HepG2 (cell line): Measurements from ENCODE around the gene TRA2B. TPM values are rescaled to one million over a fixed set of nuclear protein-coding genes. Genes with fewer than 3 reads are reported as not detected.
A peak's percentile ranks its signal among the peaks of the same experiment; 100 is the strongest.

Experiments used
- ATAC-seq: fragments of 200-7000 bp; cut with Tn5 transposase; 3 replicates; pipeline ENCODE4 v1.9.1; 2020; ENCODE audit warnings: mild to moderate bottlenecking, moderate library complexity
- BruUV-seq: library from RNA; stranded (reverse); fragments of 400-500 nt; replicated peaks from 2 replicates; lab custom pipeline; 2021; lab: Mats Ljungman, UMichigan
- CTCF ChIA-PET: fragments of 300-600 bp; formaldehyde crosslinking; extraction: SDS; loops from one replicate; lab custom pipeline; 2021; ENCODE audit warnings: low total read pairs, inconsistent platforms, low intra/inter-chr PET ratio; lab: Yijun Ruan, JAX
- POLR2A ChIA-PET: fragments of 350-600 bp; sonication (Branson Sonifier 250); formaldehyde crosslinking; loops from one replicate; lab custom pipeline; 2020; ENCODE audit warnings: antibody characterized with exemption, inconsistent platforms; lab: Yijun Ruan, JAX
- DNase-seq: peaks from one replicate; pipeline ENCODE4 v3.0.0-alpha.2; 2015; ENCODE audit warnings: low spot score
- FAIRE-seq: peaks from 3 replicates; lab custom pipeline; 2011; peaks lifted over from hg19 to GRCh38; lab: Jason Lieb, UNC
- H2AFZ ChIP-seq: one replicate; pipeline ENCODE4 v1.6.1; 2011; ENCODE audit warnings: low read length, inconsistent platforms
- H3K27ac ChIP-seq: fragments of 300-600 bp; 3 replicates; pipeline ENCODE4 v1.8.0; 2011; ENCODE audit warnings: mixed run types, mild to moderate bottlenecking, mixed read lengths, low read length, inconsistent platforms; ENCODE audit not compliant: insufficient read depth; ENCODE audit errors: extremely low read length
- H3K27me3 ChIP-seq, 2 experiments: fragments of 200-600 bp in 1 of 2; 2 replicates in 1 of 2; 3 replicates in 1 of 2; pipeline versions ENCODE4 v1.6.0 to v1.8.0; 2011; ENCODE audit warnings: low read length in 2 of 2, mild to moderate bottlenecking in 2 of 2, moderate library complexity in 2 of 2, inconsistent platforms in 1 of 2; ENCODE audit not compliant: insufficient read depth in 2 of 2, control insufficient read depth in 1 of 2
- H3K36me3 ChIP-seq, 2 experiments: fragments of 200-600 bp in 1 of 2; replicated peaks in 1 of 2; 2 replicates in 1 of 2; 3 replicates in 1 of 2; pipeline versions ENCODE4 v1.5.1 to v1.8.0; 2011; ENCODE audit warnings: low read length in 2 of 2, inconsistent platforms in 1 of 2; ENCODE audit not compliant: insufficient read depth in 2 of 2, control insufficient read depth in 1 of 2
- H3K4me1 ChIP-seq: 2 replicates; pipeline ENCODE4 v1.5.1; 2012; ENCODE audit warnings: low read length, inconsistent platforms; ENCODE audit not compliant: insufficient read depth
- H3K4me2 ChIP-seq: 2 replicates; pipeline ENCODE4 v1.6.0; 2011; ENCODE audit warnings: low read depth, low read length, inconsistent platforms
- H3K4me3 ChIP-seq, 3 experiments: fragments of 200-600 bp in 1 of 3; sonication (generic), shearing (Covaris generic) in 1 of 3; replicated peaks in 1 of 3; 2 replicates each; pipeline ENCODE4 v1.5.1; 2011 to 2016; ENCODE audit warnings: low read length in 3 of 3, inconsistent platforms in 2 of 3, low read depth in 2 of 3, mild to moderate bottlenecking in 2 of 3, control low read depth in 1 of 3, mixed read lengths in 1 of 3; ENCODE audit not compliant: insufficient read depth in 1 of 3
- H3K79me2 ChIP-seq: one replicate; pipeline ENCODE4 v1.6.1; 2011; ENCODE audit warnings: low read length, inconsistent platforms; ENCODE audit not compliant: insufficient read depth
- H3K9ac ChIP-seq: 2 replicates; pipeline ENCODE4 v1.6.0; 2011; ENCODE audit warnings: mild to moderate bottlenecking, low read depth, low read length, inconsistent platforms; ENCODE audit not compliant: insufficient read depth
- H3K9me3 ChIP-seq: 2 replicates; pipeline ENCODE4 v1.5.1; 2012; ENCODE audit warnings: mild to moderate bottlenecking, low read length
- H4K20me1 ChIP-seq: 2 replicates; pipeline ENCODE4 v1.6.0; 2011; ENCODE audit warnings: inconsistent platforms, mild to moderate bottlenecking, low read length, moderate library complexity; ENCODE audit not compliant: insufficient read depth
- CEBPB ChIP-seq: IDR thresholded peaks from 2 replicates; pipeline ENCODE4 v1.6.1; 2011; ENCODE audit warnings: low read depth, low read length, improper control_type of control experiment, borderline replicate concordance
- CEBPG ChIP-seq: IDR thresholded peaks from 2 replicates; pipeline ENCODE4 v1.6.1; 2016
- EZH2 ChIP-seq: conservative IDR thresholded peaks from 2 replicates; pipeline ENCODE4 v1.6.1; 2012; ENCODE audit warnings: mild to moderate bottlenecking, low read depth, low read length, moderate library complexity
- FOXO1 ChIP-seq: sonication (generic); formaldehyde crosslinking; IDR thresholded peaks from 2 replicates; pipeline ENCODE4 v1.4.0; 2020; ENCODE audit warnings: missing genetic modification reagents
- HOXA7 ChIP-seq: sonication (generic); formaldehyde crosslinking; IDR thresholded peaks from 2 replicates; pipeline ENCODE4 v1.8.1; 2022; ENCODE audit warnings: mild to moderate bottlenecking, missing genetic modification reagents, moderate library complexity
- THYN1 ChIP-seq: sonication (generic); formaldehyde crosslinking; IDR thresholded peaks from 2 replicates; pipeline ENCODE4 v1.8.1; 2023; ENCODE audit warnings: low read depth, mild to moderate bottlenecking, moderate library complexity, missing genetic modification reagents, borderline replicate concordance
- ZNF589 ChIP-seq: sonication (generic); formaldehyde crosslinking; conservative IDR thresholded peaks from 2 replicates; pipeline ENCODE4 v1.8.0; 2022; ENCODE audit warnings: mild to moderate bottlenecking, moderate library complexity, missing genetic modification reagents
- in situ Hi-C: cut with HindIII; loops from 2 replicates; pipeline ENCODE4 v1.10.0; 2017; ENCODE audit warnings: low pct_unique_long_range_greater_than_20kb; ENCODE audit not compliant: extremely low pct_ligation_motif_present
- intact Hi-C: fragments of 100-400 bp; cut with micrococcal nuclease; formaldehyde crosslinking; loops from one replicate; pipeline ENCODE4 v1.10.0; 2022; ENCODE audit not compliant: unreplicated experiment
- polyA plus RNA-seq, 8 experiments: library from polyadenylated mRNA; depleted of rRNA in 3 of 8; stranded (reverse) in 7 of 8; unstranded in 1 of 8; fragments of >200 nt; fragmentation: Illumina TruSeq in 4 of 8; extraction: Trizol in 4 of 8; gene quantifications; 2 replicates each; pipeline versions ENCODE4 v1.2.1 to v1.2.3, GENCODE V29; 2011 to 2016; ENCODE audit warnings: low read depth in 4 of 8, missing spikeins in 1 of 8, mixed read lengths in 1 of 8; ENCODE audit not compliant: insufficient read depth in 1 of 8
- total RNA-seq, 5 experiments: library from RNA; depleted of rRNA; stranded (reverse); fragments of >200 nt; fragmentation: Illumina TruSeq; extraction: Trizol; gene quantifications; 2 replicates each; pipeline ENCODE4 v1.2.3, GENCODE V29; 2016; ENCODE audit warnings: low read depth in 1 of 5
- TF ChIP-seq, protein P1 (sequence below), 2 experiments: sonication (generic) in 1 of 2; formaldehyde crosslinking in 1 of 2; IDR thresholded peaks; 2 replicates each; pipeline versions ENCODE4 v1.4.0 to v1.6.1; 2016 to 2020; ENCODE audit warnings: borderline replicate concordance in 1 of 2, low read depth in 1 of 2, mild to moderate bottlenecking in 1 of 2, missing genetic modification reagents in 1 of 2

The TRA2B gene
- total and polyA plus RNA-seq, 2 of the 13 experiments (the other 11 are each of a cell fraction or from before 2014, with no cell fraction given), result 105 to 241 TPM

DNA sequence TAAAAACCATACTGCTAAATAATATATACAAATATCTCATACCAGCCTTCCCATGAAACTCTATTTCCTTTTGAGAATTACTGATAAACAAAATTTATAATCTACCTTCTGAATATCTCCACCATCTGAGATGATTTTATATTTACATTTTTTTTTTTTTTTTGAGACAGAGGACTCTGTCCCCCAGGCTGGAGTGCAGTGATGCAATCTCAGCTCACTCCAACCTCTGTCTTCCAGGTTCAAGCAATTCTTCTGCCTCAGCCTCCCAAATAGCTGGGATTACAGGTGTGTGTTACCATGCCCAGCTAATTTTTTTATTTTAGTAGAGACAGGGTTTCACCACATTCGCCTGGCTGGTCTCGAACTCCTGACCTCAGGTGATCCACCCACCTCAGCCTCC lies 70.2 kb downstream of the TRA2B start (continued):
- TF ChIP-seq, protein P1, sequence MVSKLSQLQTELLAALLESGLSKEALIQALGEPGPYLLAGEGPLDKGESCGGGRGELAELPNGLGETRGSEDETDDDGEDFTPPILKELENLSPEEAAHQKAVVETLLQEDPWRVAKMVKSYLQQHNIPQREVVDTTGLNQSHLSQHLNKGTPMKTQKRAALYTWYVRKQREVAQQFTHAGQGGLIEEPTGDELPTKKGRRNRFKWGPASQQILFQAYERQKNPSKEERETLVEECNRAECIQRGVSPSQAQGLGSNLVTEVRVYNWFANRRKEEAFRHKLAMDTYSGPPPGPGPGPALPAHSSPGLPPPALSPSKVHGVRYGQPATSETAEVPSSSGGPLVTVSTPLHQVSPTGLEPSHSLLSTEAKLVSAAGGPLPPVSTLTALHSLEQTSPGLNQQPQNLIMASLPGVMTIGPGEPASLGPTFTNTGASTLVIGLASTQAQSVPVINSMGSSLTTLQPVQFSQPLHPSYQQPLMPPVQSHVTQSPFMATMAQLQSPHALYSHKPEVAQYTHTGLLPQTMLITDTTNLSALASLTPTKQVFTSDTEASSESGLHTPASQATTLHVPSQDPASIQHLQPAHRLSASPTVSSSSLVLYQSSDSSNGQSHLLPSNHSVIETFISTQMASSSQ (IDR thresholded peaks at IDR 0.05; ENCODE audit: low read depth), result no peak
- TF ChIP-seq, protein P1 (CRISPR knock-in tag; IDR thresholded peaks at IDR 0.05; ENCODE audit: borderline replicate concordance), result no peak
- 0 out of 2 replicates have a peak, but pooled peaks have one; percentile 59 for TF ChIP-seq CEBPB
- no peak for TF ChIP-seq THYN1 (CRISPR knock-in tag)
- TF ChIP-seq CEBPG (CRISPR knock-in tag), result peak; percentile 28; the same call in 1 of the 2 replicates

DNA sequence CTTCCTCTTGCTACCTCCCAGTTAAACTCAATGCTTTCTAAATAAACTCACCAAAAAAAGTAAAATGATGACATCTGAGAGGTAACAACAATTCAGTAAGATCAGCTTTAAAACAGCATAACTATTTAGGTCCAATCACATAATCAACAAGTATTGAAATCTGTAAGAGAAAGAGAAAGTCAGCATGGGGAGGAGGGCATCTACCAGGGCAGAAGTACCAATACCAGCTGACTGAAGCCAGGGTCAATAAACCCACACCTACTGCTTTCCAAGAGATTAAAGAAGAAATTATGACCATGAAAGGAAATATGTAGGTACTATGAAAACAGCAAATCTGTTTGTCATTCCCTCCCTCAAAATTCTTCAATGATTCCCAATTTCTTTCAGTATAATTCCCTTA lies 70.8 kb downstream of the TRA2B start:
- TF ChIP-seq FOXO1 (CRISPR knock-in tag), result no peak
- TF ChIP-seq HOXA7 (CRISPR knock-in tag), result no peak
- no peak for TF ChIP-seq EZH2
- TF ChIP-seq ZNF589, result no peak
- Histone ChIP-seq H3K4me1 (peaks cover 31% of the 10 kb centered on the region), H3K4me3 (no peak overlapping the region), H2AFZ (no peak overlapping the region), H3K27me3 (0 out of 5 replicates have a peak, but pooled peaks cover 0 to 2% of the 10 kb centered on the region in 2 experiments), H4K20me1 (no peaks in the 10 kb centered on the region), H3K79me2 (no peaks in the 10 kb centered on the region), H3K9me3 (no peaks in the 10 kb centered on the region), H3K27ac (no peak overlapping the region), H3K4me2 (no peak overlapping the region), H3K36me3 (no peaks in the 10 kb centered on the region), H3K9ac (no peak overlapping the region)
- intact Hi-C loops (no loop called here), in situ Hi-C loops (no loop called here)
- ATAC-seq (no peak), FAIRE-seq (no peak), DNase-seq (no peak)
- ChIA-PET POLR2A (interaction anchor here (1.4 kb wide), 1 partner anchor 8 kb away, joined by 3 read pairs; no protein-coding TSS in a partner anchor), CTCF (no interaction called here)
- no TSS peak for BruUV-seq
